Stimulated activated CD8-positive, alpha-beta memory T cell treated with anti-CD3 and anti-CD28 coated beads, Interleukin-7, amount 100 ng/mL, for 48 hours (primary cell): ENCODE results near the gene DHX34.
"Not testable (repeated sequence)": the region's sequence is repeated elsewhere in the genome, so short reads cannot be mapped to it uniquely, and the experiment has no call there.

Experiments
- DNase-seq, 2 donors: peaks; one replicate each; pipeline ENCODE4 v3.0.0-alpha.2; 2020; ENCODE audit warnings: low read depth in 1 of 2; ENCODE audit errors: extremely low read depth in 1 of 2

The DHX34 gene

DNA sequence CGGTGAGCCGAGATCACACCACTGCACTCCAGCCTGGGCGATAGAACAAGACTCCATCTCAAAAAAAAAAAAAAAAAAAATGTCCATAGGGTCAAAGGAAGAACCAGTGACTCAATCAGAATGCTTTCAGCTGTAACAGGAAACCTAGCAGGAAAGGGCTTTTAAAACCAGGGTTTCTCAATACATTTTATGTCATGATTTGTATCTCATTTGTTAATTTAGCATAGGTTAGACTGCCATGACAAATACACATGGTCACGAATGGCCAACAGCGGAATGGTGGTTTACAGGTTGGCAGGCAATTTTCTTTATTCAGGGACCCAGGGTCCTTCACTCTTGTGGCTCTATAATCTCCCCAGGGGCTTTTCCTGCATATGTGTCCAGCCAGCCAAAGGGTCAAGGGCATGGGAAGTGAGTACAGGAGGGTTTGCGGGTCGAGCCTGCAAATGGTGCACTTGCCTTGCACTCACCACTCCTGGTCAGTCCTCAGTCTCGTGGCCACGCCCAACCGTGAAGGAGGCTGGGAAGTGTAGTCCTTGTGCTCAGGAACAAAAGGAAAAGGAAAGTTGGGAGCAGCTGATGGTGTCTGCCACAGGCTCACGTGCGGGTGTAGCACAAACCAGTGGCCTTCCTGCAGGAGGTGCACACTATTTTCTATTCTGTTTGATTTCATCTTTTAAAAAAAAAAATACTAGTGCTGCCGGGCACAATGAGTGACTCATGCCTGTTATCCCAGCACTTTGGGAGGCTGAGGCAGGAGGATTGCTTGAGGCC is 14.8 kb downstream of the DHX34 start:
- no peak for DNase-seq

GRCh38 chr19:47365455-47365854 is 16.3 kb downstream of the DHX34 start:
- not testable (repeated sequence) for DNase-seq

DNA sequence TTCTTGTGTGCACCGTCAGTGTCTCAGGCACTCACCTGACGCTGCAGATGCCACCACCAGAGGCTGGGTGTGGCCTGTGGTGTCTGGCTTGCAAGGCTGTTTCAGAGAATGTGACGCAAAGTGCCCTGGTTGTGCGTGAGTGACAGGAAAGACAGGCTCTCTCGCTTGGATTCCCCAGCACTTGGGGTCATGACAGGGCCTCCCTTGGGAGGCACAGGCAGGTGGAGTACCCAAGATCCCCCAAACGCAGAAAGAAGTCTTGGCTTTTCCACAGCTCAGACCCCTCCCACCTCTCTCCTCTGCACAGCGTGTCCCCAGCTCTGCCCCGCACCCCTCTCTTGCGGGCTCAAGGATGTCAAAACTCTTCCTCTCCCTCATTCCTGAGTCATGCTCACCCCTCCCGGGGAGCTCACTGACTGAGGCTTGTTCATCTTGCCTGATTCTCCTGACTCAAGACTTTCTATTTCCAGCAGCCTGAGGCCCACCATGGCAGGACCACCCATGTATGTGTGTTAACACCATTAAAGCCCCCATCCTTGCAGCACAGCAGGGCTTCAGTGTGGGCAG is 21.0 kb downstream of the DHX34 start:
- DNase-seq, result no peak

DNA sequence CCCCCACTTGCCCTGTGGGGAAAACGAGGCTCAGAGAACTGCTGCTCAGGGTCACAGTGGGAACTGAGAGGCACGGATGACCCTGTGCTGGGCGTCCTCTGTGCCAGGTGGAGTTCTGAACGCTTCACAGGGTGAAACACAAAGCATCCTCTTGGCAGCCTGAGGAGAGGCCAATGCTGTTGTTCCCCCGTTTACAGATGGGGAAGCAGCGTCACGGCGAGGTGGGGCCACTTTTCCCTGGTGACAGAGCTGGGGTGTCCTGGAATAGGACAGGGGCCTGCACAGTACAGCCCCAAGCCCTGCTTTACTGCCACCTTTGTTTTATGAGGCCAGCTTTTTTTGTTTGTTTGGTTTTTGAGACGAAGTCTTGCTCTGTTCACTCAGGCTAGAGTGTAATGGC is 22.1 kb downstream of the DHX34 start:
- no peak for DNase-seq

DNA sequence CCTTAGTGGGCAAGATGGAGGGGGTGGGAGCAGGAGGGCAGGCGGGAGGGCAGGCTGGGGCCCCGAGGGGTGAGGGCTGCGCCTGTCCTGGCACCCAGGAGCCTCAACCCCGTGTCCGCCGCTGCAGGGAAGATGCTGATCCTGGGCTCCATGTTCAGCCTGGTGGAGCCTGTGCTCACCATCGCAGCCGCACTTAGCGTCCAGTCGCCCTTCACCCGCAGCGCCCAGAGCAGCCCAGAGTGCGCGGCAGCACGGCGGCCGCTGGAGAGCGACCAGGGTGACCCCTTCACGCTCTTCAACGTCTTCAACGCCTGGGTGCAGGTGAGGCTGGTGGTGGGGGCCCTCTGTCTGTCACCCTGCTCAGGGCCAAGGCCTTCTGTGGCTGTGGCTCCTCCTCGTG is 23.5 kb downstream of the DHX34 start:
- DNase-seq, result no peak

GRCh38 chr19:47373246-47374240 is 24.4 kb downstream of the DHX34 start:
- DNase-seq, result no peak

DNA sequence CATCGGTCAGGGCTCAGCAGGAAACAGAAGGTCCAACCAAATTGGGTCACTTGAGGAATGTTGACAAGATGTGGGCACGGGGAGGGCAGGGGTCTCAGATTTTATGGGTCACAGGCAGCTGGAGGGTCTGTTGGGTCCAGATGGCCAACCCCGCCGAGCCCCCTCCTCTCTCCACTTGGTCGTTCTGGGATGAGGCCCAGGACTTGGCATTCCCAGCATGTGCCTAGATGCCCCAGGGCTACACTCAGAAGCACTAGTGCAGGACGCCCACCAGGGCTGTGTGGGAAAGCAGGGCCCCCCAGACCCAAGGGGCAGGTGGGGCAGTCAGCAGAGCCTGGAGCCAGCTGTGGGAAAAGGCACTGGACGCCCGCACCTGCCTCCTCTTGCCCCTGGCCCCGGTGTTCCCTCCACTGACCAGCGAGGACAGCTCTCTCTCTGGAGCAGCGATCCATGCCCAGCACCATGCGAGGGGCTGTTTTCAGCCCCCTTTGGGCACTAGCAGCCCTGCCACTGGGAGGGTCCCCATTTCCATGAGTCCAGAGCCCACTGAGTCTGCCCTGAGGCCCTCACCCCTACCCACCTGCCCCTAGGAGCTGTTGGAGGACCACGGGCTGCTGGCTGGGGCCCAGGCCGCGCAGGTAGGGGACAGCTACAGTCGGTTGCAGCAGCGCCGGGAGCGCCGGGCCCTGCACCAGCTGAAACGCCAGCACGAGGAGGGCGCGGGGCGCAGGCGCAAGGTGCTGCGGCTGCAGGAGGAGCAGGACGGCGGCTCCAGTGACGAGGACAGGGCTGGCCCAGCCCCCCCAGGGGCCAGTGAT is 26.0 kb downstream of the DHX34 start:
- DNase-seq, result no peak

DNA sequence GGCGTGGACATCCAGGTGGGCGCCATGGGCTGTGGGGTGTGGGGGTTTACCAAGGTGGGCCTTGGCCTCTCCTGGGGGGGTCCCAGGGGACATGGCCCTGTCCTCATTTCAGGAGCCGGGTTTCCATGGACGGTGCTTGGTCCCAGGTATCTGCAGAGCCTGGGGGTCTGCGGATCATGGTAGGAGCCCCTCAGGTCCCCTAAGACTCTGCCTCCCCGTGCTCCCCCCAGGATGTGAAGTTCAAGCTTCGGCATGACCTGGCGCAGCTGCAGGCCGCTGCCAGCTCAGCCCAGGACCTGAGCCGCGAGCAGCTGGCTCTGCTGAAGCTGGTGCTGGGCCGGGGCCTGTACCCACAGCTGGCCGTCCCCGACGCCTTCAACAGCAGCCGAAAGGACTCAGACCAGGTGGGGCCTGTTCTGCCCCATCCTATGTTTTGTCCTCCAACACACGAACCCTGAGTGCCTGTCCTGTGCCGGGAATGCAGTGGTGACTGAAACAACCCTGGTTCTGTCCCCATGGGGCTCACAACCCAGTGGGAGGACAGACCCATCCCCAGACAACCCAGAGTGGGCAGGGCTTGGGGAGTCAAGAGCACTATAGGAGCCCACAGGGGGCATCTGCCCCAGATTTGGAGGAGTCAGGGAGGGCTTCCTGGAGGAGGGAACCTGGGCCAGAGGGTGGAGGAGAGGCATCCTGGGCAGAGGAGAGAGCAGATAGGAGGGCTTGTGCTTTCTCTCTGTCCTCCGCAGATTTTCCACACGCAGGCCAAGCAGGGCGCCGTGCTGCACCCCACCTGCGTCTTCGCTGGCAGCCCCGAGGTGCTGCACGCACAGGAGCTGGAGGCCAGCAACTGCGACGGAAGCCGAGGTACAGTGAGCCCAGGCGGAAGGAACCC is 26.8 kb downstream of the DHX34 start:
- no peak for DNase-seq

DNA sequence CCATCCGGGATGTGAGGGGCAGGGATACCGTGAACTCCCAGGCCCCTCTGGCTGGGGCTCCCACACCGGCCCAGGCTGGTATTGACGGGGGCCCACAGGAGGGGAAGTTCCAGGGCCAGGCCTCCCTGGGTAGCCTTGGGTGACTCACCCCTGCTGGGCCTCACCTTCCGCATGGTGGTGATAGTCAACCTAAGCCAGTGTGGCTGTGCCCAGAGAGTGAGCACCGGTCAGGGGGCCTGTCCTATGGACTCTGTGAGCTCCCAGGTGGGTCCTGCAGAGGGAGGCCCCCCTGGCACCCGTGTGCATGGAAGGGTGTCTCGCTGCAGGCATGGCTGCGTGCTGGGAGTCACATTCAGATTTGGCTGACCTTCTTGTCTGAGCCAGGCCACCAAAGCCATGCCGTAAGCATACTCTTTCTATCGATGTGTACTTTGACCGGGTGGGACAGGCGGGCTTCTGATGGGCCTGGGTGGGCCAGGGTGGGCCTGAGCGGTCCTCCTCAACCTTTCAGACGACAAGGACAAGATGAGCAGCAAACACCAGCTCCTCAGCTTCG is 27.6 kb downstream of the DHX34 start:
- DNase-seq, result no peak

DNA sequence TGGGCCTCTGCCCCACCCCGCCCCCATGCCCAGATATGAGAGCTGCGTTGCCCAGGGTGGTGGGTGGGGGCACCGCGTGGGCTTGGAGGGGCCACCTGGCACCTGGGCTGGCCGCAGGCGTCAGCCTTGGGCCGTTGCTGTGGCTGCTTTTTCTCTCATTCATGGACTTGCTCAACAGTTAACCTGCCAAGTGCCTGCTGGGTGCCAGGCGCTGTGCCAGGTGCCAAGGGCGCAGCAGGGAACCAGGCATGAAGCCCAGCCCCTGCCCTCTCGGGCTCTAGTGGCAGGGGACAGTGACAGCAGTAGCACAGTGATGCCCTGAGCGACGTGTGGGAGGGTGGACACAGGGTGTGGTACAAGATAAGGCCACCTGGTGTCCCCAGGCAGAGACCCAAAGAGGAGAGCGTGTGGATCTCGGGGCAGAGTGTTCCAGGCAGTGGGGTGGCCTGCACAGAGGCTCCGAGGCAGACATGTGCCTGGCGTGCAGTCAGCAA is 28.1 kb downstream of the DHX34 start:
- DNase-seq, result no peak

DNA sequence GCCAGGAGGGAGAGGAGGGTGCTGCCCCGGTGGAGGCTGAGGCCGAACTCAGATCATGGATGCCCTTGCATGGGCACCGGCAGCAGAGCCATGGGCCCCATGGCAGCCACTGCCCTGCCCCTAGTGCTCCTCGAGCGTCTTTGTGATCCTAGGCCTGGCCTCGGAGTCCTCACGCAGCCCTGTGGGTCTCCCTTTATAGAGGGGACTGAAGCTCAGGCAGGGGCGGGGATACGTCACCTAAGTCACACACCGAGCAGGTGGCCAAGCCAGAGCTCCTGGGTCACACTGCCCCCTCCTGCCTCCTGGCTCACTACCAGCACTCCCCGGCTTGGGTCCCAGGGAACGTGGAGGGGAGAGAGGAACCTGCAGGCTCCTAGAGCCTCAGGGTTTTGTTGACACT is 28.7 kb downstream of the DHX34 start:
- no peak for DNase-seq

DNA sequence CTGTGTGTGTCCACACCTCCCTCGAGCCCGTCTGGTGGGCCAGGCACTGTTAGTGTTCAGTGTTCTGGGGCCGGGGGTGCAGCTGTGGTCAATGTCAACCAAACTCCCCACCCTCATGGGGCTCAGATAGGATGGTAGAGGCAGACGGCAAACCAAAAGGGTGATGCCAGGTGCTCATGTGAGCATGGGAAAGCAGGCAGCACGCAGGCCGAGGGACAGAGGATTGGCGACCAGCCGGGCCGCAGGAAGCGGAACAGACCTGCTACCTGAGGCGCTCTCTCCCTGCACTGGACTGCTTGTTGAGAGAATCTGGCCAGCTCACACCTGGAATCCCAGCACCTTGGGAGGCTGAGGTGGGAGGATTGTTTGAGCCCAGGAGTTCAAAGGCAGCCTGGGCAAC is 29.1 kb downstream of the DHX34 start:
- DNase-seq, result no peak

DNA sequence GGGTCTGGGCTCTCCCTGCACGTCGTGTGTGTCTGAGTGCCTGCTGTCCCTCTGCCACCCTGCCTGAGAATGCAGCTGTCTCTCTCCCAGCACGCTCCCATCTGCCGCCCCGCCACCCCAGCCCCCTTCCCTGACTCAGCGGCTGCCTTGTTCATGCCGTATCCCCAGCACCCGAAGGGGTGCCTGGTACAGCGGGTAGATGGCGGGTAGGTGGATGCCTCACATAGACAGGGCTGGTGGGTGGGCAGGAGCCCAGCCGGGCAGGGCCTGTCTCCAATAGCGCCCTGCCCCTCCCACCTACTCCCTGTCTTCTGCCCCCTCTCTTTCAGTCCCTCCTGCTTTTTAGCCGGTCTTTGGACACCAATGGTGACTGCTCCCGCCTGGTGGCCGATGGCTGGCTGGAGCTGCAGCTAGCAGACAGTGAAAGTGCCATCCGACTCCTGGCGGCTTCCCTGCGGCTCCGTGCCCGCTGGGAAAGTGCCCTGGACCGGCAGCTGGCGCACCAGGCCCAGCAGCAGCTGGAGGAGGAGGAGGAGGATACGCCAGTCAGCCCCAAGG is 30.3 kb downstream of the DHX34 start:
- DNase-seq, result no peak

DNA sequence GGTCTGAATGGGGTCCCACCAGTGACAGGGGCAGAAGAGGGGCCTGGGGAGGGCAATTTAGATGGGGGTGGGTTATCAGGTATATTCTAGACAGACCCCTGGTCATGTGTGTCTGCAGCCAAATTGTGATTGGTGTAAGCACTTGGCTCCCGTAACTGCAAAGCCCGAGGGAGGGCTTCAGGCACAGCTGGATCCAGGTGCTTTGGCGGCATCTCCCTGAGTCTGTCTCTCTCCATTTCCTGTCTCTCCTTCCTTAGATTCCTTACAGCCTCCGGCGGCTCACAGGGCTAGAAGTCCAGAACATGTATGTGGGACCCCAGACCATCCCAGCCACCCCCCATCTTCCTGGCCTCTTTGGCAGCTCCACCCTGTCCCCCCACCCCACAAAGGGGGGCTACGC is 31.4 kb downstream of the DHX34 start:
- no peak for DNase-seq

GRCh38 chr19:47381121-47381520 is 32.0 kb downstream of the DHX34 start:
- no peak for DNase-seq

- peak in 1 of 2 donors; percentile 7 for DNase-seq
These were observed 32.7 kb downstream of the DHX34 start for GRCh38 chr19:47381653-47382279.

DNA sequence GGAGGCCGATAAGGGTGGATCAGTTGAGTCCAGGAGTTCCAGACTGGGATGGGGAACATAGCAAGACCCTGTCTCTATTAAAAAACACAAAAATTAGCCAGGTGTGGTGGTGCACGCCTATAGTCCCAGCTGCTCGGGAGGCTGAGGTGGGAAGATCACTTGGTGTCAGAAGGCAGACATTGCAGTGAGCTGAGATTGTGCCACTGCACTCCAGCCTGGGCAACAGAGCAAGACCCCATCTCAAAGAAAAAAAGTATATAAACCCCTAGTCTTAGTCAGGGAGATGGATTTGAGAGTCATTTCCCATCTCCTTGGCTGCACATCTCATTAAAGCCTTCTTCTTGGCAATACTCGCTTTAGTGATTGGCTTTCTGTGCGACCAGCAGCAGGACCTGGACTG is 34.8 kb downstream of the DHX34 start:
- DNase-seq, result not testable (repeated sequence)

DNA sequence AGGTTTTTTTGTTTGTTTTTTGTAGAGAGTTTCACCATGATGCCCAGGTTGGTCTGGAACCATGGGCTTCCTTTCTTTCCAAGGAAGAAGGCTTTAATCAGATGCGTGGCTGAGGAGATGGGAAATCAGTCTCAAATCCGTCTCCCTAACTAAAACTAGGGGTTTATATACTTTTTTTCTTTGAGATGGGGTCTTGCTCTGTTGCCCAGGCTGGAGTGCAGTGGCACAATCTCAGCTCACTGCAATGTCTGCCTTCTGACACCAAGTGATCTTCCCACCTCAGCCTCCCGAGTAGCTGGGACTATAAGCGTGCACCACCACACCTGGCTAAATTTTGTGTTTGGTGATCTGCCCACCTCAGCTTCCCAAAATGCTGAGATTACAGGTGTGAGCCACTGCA is 35.4 kb downstream of the DHX34 start:
- not testable (repeated sequence) for DNase-seq
